Dendritic cell treated with granulocyte-macrophage colony-stimulating factor and Interleukin-4, amounts not matched to agents 40 ng/mL and 50 ng/mL, for 4 days (primary cell): Measurements from ENCODE around the gene GSAP.
"Not testable (repeated sequence)": the region's sequence is repeated elsewhere in the genome, so short reads cannot be mapped to it uniquely, and the experiment has no call there.

Experiments used
- H3K27ac Mint-ChIP-seq: one replicate; pipeline ENCODE4 v1.8.0; 2022; ENCODE audit warnings: mild to moderate bottlenecking, mixed read lengths
- H3K27me3 Mint-ChIP-seq: one replicate; pipeline ENCODE4 v1.8.0; 2022; ENCODE audit warnings: mild to moderate bottlenecking, mixed read lengths
- H3K36me3 Mint-ChIP-seq: one replicate; pipeline ENCODE4 v1.8.0; 2022; ENCODE audit warnings: low read depth, mixed read lengths
- H3K4me1 Mint-ChIP-seq: one replicate; pipeline ENCODE4 v1.8.0; 2022; ENCODE audit warnings: low read depth, mixed read lengths
- H3K4me3 Mint-ChIP-seq: one replicate; pipeline ENCODE4 v1.8.0; 2022; ENCODE audit warnings: mild to moderate bottlenecking, moderate library complexity, mixed read lengths
- H3K9me3 Mint-ChIP-seq: one replicate; pipeline ENCODE4 v1.8.0; 2022; ENCODE audit warnings: mixed read lengths
- intact Hi-C: fragments of 100-400 bp; cut with micrococcal nuclease; formaldehyde crosslinking; loops from one replicate; pipeline ENCODE4 v1.15.0; 2022

The GSAP gene, protein sequence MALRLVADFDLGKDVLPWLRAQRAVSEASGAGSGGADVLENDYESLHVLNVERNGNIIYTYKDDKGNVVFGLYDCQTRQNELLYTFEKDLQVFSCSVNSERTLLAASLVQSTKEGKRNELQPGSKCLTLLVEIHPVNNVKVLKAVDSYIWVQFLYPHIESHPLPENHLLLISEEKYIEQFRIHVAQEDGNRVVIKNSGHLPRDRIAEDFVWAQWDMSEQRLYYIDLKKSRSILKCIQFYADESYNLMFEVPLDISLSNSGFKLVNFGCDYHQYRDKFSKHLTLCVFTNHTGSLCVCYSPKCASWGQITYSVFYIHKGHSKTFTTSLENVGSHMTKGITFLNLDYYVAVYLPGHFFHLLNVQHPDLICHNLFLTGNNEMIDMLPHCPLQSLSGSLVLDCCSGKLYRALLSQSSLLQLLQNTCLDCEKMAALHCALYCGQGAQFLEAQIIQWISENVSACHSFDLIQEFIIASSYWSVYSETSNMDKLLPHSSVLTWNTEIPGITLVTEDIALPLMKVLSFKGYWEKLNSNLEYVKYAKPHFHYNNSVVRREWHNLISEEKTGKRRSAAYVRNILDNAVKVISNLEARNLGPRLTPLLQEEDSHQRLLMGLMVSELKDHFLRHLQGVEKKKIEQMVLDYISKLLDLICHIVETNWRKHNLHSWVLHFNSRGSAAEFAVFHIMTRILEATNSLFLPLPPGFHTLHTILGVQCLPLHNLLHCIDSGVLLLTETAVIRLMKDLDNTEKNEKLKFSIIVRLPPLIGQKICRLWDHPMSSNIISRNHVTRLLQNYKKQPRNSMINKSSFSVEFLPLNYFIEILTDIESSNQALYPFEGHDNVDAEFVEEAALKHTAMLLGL

DNA sequence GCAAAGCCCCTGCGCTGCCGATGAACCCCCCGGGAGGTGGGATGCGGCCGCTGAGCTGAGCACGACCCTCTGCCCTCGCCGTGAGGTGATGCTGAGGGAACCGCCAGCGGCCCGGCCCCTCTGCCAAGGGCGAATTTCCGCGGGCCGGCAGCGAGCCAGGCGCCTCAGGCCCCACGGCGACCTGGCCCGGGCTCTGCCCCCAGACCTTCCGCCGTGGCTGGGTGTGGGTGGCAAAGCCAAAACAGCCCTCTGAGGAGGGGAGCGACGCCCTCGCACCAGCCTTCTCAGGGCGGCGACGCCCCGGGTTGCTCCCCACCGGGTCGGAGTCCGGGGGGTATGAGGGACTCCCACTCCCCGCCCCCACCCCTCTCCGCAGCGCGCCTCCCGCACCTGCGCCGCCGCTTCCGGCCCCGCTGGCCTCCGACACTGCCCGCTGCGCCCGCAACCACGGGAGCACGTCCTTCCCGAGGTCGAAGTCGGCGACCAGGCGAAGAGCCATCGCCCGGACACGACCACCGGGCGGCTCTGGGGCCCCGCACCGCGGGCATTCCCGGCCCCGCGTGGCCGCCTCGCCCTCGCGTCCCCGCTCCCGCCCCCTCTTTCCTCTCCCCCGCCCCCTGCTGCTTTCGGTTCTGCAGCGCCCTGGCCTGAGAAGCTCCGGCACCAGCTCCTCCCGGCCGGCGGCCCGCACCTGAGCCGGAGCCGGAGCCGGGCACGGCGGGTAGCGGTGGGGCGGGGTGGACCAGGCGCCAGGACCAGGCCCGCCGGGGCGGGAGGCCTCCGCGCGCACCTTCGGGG is at the start of gene GSAP:
GSAP (minus strand) TSS at position 527 of the 798 bp plus-strand sequence; CDS start at position 499, 28 bp downstream.
- peak within 1 kb of the TSS; percentile 94 for H3K27ac Mint-ChIP-seq
- peak within 1 kb of the TSS; percentile 84 for H3K4me3 Mint-ChIP-seq
- peaks cover 52% of the 10 kb centered on the region for H3K4me1 Mint-ChIP-seq
- H3K36me3 Mint-ChIP-seq = peaks cover 25% of the 10 kb centered on the region
- H3K9me3 Mint-ChIP-seq = no peaks in the 10 kb centered on the region
- intact Hi-C loops = loop anchor here (2.0 kb wide), 1 partner anchor 13 kb away; no protein-coding TSS in a partner anchor
- no peaks in the 10 kb centered on the region for H3K27me3 Mint-ChIP-seq

DNA sequence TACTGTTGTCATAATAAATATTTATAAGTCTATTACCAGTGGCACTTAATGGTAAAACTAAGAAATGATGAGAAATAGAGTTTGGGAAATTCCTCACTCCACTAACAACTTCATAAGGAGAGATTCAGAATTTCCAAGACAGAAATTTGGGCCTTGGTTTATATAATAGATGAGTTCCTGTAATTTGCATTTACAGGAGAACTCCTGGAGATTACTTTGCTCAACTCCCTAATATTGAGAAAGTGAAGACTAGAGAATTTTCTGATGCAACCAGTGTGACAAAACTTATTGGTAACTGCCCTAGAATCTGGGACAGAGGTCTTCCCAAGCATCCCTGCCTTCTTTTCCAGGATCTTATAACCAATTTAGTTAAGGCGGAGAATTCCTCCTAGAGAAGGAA is 49.1 kb upstream of the GSAP start:
- no peak overlapping the region for H3K27ac Mint-ChIP-seq
- H3K4me3 Mint-ChIP-seq = no peak overlapping the region
- H3K27me3 Mint-ChIP-seq = no peaks in the 10 kb centered on the region
- peaks cover 41% of the 10 kb centered on the region for H3K4me1 Mint-ChIP-seq
- no peaks in the 10 kb centered on the region for H3K9me3 Mint-ChIP-seq
- intact Hi-C loops = loop anchor here (5.0 kb wide), 1 partner anchor 72 kb away; the partner anchor contains the start of gene PTPN12
- H3K36me3 Mint-ChIP-seq = no peaks in the 10 kb centered on the region

DNA sequence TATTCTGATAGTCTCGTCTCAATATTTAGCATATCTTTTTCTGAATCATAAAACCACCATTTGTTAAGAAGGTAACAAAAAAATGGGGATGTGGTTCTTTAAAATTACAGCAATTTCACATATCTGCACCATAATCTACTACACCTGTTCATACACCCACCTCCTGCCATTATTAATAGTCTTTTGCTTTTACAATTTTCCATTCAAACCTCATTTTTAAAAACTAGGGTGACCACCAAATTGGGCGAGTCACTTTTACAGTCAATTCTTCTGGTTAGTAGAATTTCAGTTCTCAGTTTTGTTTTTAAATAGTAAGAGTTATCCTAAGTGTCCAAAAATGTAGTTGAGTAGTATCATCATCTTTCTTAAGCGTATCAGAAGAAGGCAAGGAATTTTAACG is 48.4 kb upstream of the GSAP start:
- Mint-ChIP-seq H3K36me3 (no peaks in the 10 kb centered on the region), H3K9me3 (no peaks in the 10 kb centered on the region), H3K27me3 (no peaks in the 10 kb centered on the region), H3K4me3 (no peak overlapping the region), H3K4me1 (peaks cover 41% of the 10 kb centered on the region), H3K27ac (no peak overlapping the region)
- intact Hi-C loops = no loop called here

DNA sequence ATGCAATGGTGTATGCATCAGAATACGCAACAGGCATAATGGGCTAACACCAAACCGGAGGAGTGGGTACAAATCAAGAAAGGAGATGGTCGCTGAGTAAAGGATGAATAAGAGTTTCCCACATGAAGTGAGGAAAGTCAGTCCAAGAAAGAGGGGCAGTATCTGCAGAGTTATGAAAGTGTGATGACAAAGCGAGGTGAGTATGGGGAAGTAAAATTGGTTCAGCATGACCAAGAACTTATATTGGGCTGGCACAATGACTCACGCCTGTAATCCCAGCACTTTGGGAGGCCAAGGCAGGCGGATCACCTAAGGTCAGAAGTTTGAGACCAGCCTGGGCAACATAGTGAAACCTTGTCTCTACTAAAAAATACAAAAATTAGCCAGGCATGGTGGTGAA is 47.5 kb upstream of the GSAP start:
- H3K36me3 Mint-ChIP-seq, intact Hi-C loops, H3K9me3 Mint-ChIP-seq, H3K27ac Mint-ChIP-seq, H3K27me3 Mint-ChIP-seq, H3K4me3 Mint-ChIP-seq: not testable (repeated sequence)
- peaks cover 44% of the 10 kb centered on the region for H3K4me1 Mint-ChIP-seq

DNA sequence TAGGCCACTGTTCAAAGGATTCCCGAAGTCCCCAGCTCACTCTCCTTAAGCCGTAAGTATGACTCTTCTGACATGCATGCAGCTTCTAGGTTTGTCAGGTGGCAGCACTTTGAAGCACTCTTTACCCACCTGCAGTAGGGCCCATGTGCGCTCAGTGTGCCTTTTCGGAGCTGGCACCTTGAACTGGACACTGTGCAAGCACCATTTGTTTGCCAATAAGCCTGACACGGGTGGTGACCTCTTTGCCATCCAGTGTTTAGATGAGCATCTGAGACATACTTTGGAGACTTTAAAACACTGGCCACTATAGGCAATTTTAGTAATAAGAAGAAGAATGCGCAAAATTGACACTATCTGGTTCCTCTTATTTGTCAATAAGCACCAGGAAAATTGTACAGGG is 45.7 kb upstream of the GSAP start:
- intact Hi-C loops = no loop called here
- Mint-ChIP-seq H3K4me1 (peaks cover 52% of the 10 kb centered on the region), H3K27me3 (no peaks in the 10 kb centered on the region), H3K36me3 (no peaks in the 10 kb centered on the region), H3K27ac (no peak overlapping the region), H3K4me3 (no peak overlapping the region), H3K9me3 (no peaks in the 10 kb centered on the region)

DNA sequence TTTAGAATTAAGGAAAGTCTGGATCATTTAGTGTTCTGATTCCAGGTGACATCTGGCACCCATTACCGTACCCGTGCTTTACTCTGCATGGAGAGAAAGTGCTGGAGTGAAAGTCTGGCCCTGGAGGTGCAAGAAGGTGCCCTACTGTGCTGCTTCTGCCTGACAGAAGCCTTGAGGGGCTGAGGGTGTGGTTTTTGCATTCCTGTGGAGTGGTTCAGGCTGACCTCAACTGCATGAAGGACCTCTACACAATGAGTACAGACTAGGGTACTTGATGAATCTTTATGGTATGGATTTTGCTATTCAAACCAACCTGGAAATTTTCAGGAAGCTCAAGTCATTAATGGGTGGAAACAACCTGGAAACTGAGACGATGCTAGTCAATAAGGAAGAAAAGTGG is 45.1 kb upstream of the GSAP start:
- intact Hi-C loops = no loop called here
- H3K27me3 Mint-ChIP-seq = no peaks in the 10 kb centered on the region
- H3K27ac Mint-ChIP-seq = no peak overlapping the region
- H3K4me1 Mint-ChIP-seq = peaks cover 52% of the 10 kb centered on the region
- H3K4me3 Mint-ChIP-seq = no peak overlapping the region
- H3K9me3 Mint-ChIP-seq = no peaks in the 10 kb centered on the region
- no peaks in the 10 kb centered on the region for H3K36me3 Mint-ChIP-seq

DNA sequence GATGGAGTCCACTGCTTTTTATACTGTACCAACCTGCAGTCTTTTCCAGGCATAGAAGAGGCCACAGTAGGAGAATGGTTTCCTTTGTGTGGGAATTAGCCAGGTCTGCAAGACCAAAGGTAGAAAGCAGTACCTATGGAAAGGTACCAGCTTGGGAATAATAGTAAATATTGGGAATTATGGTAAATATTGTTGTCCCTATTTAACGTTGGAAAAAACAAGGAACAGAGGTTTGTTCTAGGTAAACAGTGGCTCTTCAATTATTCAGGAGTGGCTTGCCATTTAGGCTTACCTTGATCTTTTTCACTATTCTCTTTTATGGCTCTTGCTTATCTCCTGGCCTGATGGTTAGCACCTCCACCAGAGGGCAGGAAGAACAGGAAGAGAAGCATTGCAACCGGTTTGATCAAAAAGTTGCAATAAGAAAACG is 43.9 kb upstream of the GSAP start:
- H3K27me3 Mint-ChIP-seq = no peaks in the 10 kb centered on the region
- H3K4me1 Mint-ChIP-seq = peaks cover 49% of the 10 kb centered on the region
- H3K27ac Mint-ChIP-seq = no peak overlapping the region
- H3K36me3 Mint-ChIP-seq = no peaks in the 10 kb centered on the region
- intact Hi-C loops = no loop called here
- no peak overlapping the region for H3K4me3 Mint-ChIP-seq
- no peaks in the 10 kb centered on the region for H3K9me3 Mint-ChIP-seq

DNA sequence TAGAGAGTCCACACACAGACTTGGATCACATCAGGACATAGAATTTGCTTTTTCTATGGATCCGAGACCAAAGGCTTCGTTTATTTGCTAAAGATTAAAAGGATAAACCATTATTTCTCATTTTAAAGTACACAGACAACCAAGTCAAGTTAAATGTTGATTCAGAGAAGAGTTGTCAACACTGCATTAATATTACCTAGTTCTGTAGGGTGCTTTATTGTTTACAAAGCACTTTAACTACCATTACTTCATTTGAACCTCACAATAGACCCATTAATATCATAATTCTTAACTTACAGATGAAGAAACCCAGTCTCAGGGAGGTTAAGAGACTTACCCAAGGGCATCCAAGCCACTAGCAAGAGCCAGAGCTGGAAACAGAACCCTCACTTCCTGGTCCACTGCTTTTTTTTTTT is 43.2 kb upstream of the GSAP start:
- Mint-ChIP-seq H3K4me3 (no peak overlapping the region), H3K9me3 (no peaks in the 10 kb centered on the region), H3K36me3 (no peaks in the 10 kb centered on the region), H3K27ac (no peak overlapping the region), H3K4me1 (peaks cover 44% of the 10 kb centered on the region), H3K27me3 (no peaks in the 10 kb centered on the region)
- intact Hi-C loops = no loop called here

DNA sequence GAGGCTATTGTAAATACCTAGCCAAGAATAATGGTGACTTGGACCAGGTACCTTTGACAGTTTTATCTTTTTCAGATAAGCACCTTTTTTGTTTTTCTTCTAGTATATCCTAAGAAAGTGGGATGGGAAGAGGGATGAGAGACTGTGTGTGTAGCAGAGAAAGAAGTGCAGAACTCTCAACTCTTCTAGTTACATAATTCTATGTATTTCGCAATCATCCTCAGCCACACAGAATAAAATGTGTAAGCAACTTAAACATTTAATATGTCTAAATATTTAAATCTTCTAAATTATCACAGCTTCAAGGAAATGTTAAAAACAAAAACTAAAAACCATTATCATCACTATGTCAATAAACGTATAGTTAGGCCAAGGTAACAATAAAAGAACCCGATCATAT is 42.6 kb upstream of the GSAP start:
- Mint-ChIP-seq H3K27me3 (no peaks in the 10 kb centered on the region), H3K36me3 (no peaks in the 10 kb centered on the region), H3K4me3 (no peak overlapping the region), H3K9me3 (no peaks in the 10 kb centered on the region), H3K27ac (no peak overlapping the region), H3K4me1 (peaks cover 41% of the 10 kb centered on the region)
- intact Hi-C loops = no loop called here

DNA sequence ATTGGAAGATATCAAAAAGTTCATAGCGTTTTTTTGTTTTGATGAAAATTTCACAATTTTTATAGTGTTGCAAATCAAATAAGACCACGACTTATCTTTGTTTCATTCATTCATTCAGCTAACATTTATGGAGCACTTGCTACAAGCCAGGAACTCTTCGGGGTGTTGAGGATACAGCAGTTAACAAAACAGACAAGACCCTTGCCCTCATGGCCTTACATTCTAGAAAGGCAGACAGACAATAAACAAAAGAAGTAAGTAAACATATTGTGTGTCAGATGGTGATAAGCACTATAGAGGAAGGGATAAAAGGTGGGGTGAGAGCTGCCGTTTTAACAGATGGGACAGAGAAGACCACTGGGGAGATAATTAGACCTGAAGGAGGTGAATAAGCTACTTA is 41.6 kb upstream of the GSAP start:
- peaks cover 41% of the 10 kb centered on the region for H3K4me1 Mint-ChIP-seq
- H3K9me3 Mint-ChIP-seq = no peaks in the 10 kb centered on the region
- H3K36me3 Mint-ChIP-seq = no peaks in the 10 kb centered on the region
- H3K27me3 Mint-ChIP-seq = no peaks in the 10 kb centered on the region
- intact Hi-C loops = no loop called here
- no peak overlapping the region for H3K4me3 Mint-ChIP-seq
- no peak overlapping the region for H3K27ac Mint-ChIP-seq

DNA sequence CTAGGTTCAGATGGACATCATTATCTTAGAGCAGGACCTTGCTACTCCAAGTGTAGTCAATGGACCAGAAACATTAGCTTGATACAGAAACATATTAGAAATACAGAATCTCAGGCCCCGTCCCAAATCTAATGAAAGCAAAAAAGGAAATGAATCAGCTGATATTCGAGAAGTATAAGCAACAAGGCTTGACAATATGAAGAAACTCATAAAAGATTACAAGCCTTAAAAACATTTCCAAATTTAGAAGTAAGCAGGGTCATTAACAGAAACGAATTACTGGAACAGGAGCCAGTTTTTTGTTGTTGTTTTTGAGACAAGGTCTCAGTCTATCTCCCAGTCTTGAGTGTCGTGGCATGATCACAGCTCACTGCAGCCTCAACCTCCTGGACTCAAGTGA is 40.5 kb upstream of the GSAP start:
- no peaks in the 10 kb centered on the region for H3K27me3 Mint-ChIP-seq
- no peak overlapping the region for H3K27ac Mint-ChIP-seq
- H3K36me3 Mint-ChIP-seq = no peaks in the 10 kb centered on the region
- peaks cover 40% of the 10 kb centered on the region for H3K4me1 Mint-ChIP-seq
- H3K9me3 Mint-ChIP-seq = no peaks in the 10 kb centered on the region
- intact Hi-C loops = no loop called here
- no peak overlapping the region for H3K4me3 Mint-ChIP-seq

DNA sequence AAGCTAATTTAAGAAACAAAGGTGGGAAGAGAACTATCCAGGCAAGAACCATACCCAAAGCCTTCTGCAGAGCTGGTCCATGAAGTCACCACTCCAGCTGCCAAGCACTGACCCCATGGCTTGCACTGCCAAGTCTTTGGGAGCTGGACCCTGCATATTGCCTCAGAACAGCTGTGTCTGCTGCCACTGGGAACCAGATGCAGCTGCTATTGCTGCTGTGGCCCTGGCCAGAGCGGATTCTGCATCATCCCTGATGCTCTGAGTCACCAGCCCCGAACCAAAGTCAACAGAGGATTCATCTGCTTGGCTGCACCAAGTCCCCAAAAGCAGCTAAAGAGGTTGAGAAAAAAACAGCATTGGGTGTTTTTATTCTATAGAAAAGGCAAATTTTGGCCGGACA is 39.2 kb upstream of the GSAP start:
- Mint-ChIP-seq H3K9me3 (no peaks in the 10 kb centered on the region), H3K4me1 (peaks cover 34% of the 10 kb centered on the region), H3K36me3 (no peaks in the 10 kb centered on the region), H3K27me3 (no peaks in the 10 kb centered on the region), H3K27ac (no peak overlapping the region), H3K4me3 (no peak overlapping the region)
- intact Hi-C loops = no loop called here

DNA sequence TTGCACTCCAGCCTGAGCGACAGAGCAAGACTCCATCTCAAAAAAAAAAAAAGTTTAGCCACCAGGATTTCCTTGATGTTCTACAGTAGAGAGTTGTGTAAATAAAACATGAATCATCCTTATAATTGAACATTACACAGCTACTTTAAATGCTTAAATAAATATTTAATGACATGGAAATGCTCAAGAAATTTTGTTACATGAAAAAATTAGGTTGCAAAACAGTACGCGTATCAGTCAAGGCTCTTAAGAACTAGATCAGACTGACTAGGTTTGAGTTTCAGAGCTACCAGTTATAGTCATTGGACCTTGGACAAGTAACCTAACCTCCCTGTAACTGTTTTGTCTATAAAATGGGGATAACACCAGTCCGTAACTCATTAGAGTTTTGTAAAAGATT is 38.7 kb upstream of the GSAP start:
- no peaks in the 10 kb centered on the region for H3K36me3 Mint-ChIP-seq
- no peaks in the 10 kb centered on the region for H3K27me3 Mint-ChIP-seq
- peaks cover 34% of the 10 kb centered on the region for H3K4me1 Mint-ChIP-seq
- no peaks in the 10 kb centered on the region for H3K9me3 Mint-ChIP-seq
- H3K27ac Mint-ChIP-seq = no peak overlapping the region
- intact Hi-C loops = no loop called here
- no peak overlapping the region for H3K4me3 Mint-ChIP-seq

DNA sequence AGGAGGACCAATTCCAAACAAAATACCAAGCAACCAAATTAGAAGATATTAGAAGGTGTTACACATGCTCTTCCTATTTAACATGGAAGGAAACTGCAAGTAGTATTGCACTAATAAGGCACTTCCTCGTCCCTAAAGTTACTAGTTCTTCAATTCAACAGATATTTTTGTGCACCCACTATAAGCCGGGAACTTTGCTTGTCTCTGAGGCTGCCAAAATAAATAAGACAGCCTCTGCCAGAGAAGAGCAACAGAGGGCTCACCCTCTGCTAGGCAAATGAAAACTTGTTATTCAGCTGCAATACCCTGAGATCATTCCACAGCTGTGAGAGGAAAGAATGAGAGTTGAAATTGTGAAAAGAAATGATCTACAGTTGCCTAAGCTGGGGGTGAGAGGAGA is 37.4 kb upstream of the GSAP start:
- Mint-ChIP-seq H3K36me3 (no peaks in the 10 kb centered on the region), H3K4me1 (peaks cover 30% of the 10 kb centered on the region), H3K27ac (no peak overlapping the region)

More for the DNA sequence above, 37.4 kb upstream of the GSAP start:
- intact Hi-C loops = no loop called here
- H3K9me3 Mint-ChIP-seq = no peaks in the 10 kb centered on the region
- no peaks in the 10 kb centered on the region for H3K27me3 Mint-ChIP-seq
- H3K4me3 Mint-ChIP-seq = no peak overlapping the region
